GM21447 (cell line): ENCODE results near the gene UQCRFS1.
"Not testable (repeated sequence)": the region's sequence is repeated elsewhere in the genome, so short reads cannot be mapped to it uniquely, and the experiment has no call there.

Source experiments
- ATAC-seq: cut with Tn5 transposase; IDR thresholded peaks from one replicate; pipeline ENCODE4 v1.9.1; 2021; ENCODE audit not compliant: unreplicated experiment

The UQCRFS1 gene

DNA sequence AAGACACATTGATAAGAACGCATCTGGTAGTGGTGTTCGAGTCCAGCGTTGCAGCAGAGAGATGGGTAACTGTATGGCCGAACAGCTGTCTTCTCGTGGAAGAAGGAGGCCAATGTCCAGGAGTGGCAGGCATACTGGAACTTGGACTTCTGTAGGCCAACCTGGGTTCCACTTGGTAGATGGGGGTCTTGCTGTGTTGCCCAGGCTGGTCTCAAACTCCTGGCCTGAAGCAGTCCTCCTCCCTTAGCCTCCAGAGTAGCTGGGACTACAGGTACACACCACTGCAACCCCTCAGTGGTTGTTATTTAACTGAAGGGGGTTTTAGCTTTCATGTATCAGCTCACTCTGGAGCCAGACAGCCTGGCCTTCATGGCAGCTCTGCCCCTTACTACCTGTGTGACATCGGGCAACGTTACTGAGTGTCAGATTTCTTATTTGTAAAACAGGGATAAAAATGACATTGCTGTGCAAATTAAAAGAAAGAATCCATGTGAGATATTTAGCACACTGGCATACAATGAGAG lies 2.4 kb upstream of the UQCRFS1 start:
- no peak for ATAC-seq

DNA sequence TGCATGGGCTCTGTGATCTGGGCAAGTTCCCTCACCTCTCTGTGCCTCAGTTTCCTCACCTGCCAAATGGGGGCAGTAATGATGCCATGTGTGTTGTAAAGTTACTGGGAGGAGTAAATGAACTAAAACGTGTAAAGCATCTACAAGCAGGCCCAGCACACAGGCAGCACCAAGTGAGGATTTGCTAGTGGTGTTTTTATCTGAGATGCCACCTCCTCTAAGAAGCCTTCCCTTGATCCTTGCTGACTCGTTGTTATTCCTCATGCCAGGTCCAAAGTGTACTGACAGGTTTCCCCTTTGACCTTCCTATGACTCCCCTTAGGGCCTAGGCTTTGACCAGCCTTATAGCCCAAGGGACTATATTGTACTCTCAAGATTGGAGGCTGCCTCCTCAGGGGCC lies 1.5 kb upstream of the UQCRFS1 start:
- no peak for ATAC-seq

DNA sequence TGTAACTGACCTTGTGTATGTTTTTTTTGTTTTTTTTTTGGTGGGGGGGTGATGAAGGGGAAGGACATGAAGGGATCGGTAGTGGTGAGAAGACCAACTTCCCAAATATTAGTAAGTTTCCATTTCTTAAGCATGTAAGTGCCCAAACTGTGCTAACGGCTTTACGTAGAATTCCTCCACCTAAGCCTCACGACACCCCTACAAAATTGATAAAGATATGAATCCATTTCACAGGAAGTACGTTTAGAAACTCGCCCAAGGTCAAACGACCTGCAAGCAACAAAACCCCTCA lies 649 bp downstream of the UQCRFS1 start:
- ATAC-seq, result no peak

DNA sequence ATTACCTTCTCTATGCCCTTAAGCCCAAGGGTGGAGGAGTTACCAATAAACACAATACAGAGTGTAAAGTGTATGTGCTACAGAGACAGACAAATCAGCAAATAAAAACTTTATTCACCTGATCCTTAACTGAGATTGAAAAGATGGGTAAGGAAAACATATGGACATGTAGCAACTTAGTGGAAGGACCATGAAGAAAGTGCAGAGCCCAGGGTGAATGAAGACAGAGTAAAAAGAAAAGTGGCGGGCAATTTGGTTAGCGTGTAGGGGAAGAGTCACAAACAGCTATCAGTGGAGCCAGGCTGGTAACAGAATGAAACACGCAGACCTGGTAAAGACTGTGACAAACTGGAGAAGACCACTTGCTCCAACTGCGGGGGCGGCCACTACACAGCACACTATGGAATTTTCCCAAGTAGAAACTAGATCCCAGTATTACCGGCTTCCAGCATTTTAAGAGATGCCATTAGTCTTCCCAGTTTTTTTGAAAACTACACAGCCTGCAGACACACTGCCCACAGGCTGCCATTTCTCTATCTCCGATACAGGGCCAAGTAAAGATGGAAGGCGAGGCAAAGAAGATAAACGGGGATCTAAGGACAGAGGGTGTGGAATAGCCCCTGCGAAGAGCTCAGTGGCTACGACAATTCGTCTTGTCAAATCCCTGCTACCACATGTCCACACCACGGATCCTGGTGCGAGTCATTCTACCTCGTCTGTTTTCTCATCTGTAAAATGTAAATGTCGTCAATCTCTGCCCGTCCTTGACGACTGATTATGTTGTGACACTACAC lies 1.2 kb downstream of the UQCRFS1 start:
- ATAC-seq, result no peak

DNA sequence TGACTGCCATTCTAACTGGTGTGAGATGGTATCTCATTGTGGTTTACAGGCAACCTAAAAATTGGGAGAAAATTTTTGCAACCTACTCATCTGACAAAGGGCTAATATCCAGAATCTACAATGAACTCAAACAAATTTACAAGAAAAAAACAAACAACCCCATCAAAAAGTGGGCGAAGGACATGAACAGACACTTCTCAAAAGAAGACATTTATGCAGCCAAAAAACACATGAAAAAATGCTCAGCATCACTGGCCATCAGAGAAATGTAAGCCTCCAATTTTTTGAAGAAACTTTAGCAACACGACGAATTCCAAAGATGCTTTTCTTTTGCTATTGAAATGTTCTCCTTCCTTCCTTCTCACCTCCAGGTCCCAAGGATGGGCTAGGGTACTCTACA lies 1.9 kb downstream of the UQCRFS1 start:
- ATAC-seq, result not testable (repeated sequence)

DNA sequence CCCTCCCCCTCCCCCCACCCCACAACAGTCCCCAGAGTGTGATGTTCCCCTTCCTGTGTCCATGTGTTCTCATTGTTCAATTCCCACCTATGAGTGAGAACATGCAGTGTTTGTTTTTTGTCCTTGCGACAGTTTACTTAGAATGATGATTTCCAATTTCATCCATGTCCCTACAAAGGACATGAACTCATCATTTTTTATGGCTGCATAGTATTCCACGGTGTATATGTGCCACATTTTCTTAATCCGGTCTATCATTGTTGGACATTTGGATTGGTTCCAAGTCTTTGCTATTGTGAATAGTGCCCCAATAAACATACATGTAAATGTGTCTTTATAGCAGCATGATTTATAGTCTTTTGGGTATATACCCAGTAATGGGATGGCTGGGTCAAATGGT lies 2.4 kb downstream of the UQCRFS1 start:
- ATAC-seq, result not testable (repeated sequence)

DNA sequence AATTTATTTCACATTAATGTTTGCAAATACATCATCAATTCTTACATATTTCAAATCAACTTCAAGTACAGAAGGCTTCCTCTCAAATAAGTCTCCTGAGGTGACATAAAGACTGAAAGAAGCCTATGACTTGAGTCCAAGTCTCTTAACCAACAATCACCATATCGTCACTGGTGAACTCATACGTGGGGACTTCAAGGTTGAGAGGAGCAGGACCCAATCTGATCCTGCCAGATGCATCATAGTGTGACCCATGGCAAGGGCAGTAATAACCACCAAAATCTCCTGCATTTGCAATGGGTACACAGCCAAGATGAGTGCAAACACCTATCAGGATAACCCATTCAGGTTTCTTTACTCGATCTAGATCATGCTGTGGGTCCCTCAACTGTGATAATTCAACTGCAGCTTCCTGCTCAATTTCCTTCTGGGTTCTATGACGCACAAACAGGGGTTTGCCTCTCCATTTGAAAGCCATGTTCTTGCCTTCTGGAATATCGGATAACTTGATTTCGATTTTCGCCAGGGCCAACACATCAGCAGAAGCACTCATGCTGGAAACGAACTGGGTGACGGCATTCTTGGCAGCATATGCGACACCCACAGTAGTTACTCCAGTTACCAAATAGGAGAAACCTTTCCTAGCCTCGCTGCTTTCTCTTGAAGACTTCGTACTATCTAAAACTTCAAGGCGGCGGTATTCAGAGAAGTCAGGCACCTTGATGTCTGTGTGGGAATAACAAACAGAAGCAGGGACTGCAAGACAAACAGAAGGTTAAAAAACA lies 5.4 kb downstream of the UQCRFS1 start:
- not testable (repeated sequence) for ATAC-seq

DNA sequence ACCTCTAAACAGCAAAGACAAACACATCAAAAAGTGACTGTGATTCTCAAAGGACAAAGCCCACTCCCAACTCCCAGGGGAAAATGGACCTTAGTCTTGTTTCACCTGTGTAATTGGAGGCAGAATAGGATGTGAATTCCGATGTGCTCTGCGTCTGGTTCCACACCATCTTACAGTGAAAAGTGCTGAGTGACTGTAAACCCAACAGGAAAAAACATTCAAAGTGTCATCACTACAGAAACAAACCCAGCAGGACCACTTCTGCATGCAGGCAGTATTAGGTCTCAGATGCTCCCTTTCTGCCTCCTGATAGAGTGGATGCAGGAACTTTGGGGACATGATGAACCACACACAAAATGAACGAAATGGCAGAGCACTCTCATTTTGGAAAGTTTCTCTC lies 6.5 kb downstream of the UQCRFS1 start:
- ATAC-seq, result no peak

DNA sequence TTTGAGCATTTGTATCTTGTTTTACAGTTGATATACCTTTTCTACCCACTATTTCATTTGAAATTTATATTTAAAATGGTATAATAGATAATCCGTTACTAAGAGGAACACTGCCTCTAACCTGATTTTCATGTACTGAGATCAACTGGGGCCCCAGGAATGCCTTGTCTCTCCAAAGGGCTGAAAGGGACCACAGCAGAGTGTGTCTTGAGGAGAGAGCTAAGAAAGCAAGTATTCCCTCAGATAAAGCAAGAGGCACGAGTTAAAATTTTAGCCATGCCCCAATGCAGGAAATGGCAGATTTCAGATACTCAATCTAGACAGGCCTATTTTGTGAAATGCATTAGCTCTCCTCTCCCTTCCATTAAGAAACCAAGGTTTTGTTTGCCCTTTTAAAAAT lies 10.7 kb downstream of the UQCRFS1 start:
- ATAC-seq, result no peak

DNA sequence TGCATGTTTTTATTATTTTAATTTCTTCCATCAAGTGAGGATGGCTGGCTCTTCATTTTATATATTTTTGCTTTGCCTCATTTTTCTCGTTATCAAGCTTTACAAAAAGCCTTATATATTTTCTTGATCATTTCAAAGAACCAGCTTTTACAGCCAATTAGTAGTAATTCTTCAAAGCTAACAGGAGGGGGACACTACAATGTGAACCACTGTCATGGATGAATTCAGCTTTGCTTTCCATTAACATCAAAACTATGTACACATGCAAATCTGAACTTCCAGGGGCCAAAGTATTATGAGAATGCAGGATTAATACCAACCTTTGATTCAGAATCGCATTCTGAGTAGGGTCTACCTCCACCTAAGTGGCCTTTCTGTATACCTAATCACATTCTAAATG lies 11.1 kb downstream of the UQCRFS1 start:
- no peak for ATAC-seq

DNA sequence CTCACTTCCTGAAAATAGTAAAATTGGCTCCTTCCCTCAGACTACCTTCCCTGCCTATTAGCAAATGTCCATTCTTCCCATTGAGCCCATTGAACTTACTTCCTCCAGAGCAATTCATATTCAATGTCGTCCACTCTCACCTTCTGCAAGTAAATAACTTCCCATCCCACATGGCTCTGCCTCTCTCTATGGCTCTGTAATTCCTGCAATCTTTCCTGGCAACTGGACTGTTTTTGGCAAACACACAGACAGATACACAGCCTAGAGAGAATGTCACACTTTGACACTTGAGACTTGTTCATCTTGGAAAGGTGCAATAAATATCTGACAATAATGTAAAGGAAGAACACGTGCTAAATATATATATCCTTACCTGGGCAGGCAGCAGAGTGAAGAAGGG lies 18.3 kb downstream of the UQCRFS1 start:
- no peak for ATAC-seq

DNA sequence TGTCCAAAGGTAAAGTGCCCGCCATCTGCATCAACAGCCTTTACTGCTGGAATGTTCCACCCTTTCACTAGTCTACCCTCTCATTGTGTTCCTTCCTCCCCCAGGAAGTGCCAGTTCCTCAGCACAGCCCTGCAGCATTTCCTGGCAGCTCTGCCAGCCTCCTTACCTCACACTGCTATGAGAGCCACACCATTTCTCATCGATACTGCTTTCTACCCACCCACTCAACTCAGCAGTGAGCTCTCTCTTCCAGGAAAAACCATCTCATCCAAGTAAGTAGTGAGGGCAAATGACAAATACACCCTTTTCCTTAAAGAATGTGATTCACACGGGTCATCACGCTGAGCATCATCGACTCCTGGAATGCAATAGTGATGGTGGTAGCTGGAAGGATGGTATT lies 19.8 kb downstream of the UQCRFS1 start:
- ATAC-seq, result no peak

DNA sequence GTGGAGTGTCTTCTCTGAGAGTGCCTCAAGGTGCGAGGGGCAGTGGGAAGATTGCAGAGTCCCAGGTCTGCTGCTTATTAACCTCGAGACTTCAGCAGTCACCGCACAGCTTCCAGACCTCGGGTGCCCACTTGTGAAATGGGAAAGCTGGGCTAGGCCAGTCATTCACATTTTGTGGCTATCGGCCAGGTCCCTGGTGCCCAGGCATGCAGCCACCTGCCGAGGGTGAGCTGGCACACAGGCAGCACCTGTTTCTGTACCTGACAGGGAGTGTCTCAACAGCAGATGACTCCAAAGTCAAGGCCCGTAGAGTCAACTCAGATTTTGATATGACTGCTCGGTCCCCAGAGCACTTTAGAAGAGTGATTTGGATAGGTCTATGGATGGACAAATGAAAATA lies 21.9 kb downstream of the UQCRFS1 start:
- ATAC-seq, result no peak

DNA sequence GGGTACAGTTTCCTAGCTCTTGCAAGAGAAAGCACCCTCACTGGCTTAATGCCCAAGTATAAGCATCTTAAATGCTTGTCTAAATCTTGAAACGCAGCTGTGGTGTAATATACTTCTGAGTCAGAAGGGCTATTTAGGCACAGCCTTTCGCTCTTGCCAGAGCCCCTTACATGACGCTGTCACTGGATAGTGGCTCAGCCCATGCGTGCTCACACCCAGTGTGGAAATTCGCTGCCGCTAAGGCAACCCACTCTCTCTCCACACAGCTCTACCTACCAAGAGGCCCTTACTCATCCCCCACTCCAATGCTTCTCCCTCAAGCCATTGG lies 24.0 kb downstream of the UQCRFS1 start:
- no peak for ATAC-seq

DNA sequence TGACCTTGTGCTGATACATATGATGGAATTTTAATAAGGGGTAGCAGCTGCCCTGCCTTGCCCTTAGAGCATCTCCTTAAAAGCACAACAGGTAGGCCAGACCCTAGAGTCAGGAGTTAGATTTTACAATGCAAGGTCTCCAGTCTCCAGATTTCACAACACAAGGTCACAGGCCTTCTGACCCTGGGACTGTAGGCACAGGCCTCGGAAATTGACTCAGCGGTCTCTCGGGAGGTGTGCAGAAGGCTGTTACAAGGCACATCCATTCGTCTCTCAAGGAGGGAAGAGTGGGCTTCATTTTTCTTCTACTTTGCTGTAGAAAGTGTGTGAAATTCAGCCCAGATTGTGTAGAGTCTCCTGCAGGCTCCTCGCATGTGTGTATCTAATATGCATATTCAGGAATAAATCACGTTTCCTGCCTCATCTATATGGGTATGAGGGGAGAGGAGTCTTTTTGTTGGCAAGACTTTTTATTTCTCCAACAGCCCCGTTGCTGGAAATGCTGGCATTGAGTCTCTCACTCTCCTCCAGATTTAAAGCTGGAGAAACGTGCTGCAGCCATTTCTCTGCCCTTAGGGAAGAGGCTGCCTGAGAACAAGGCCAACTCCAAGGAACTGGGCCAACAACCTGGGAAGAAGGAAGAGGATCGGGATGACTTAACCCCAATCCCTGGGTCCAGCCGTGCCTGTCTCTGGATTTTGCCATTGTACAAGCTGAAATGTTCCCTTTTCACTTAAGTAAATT lies 24.5 kb downstream of the UQCRFS1 start:
- ATAC-seq, result no peak

DNA sequence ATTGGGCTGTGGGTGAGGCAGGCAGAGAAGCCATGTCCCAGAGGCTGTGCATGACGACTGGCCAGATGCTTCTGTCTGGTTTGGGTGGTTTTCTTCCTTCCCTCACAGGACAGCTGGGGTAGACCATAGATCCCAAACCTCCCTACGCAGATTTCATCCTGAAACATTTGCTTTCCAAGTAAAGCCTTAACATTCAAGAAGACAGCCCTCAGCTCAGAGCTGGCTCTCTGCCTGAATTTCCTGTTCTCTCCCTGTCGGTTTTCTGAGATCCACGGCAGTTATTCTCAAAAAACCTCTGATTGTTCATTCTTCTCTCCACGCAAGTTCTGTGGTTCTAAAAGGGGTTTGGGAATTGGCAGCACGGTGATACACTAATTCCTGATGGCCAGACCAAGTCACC lies 25.3 kb downstream of the UQCRFS1 start:
- ATAC-seq, result no peak

DNA sequence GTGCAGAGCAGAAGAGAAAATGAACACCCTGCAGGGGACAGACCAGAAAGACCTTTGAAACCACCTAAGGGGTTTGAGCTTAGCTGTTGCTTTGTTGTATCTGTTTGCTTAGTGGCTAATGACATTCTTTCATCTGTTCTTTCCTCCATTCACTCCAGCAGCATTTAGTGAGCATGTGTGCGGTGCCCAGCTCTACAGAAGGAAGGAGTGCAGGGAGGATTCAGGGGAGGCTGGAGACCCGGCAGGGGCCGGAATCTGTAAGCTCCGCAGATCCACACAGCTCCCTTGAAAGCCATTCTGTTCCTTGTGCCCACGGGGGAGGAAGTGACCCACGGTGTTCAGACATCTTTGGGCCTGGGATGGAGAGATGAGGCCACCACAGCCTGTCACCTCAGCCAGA lies 27.5 kb downstream of the UQCRFS1 start:
- no peak for ATAC-seq

DNA sequence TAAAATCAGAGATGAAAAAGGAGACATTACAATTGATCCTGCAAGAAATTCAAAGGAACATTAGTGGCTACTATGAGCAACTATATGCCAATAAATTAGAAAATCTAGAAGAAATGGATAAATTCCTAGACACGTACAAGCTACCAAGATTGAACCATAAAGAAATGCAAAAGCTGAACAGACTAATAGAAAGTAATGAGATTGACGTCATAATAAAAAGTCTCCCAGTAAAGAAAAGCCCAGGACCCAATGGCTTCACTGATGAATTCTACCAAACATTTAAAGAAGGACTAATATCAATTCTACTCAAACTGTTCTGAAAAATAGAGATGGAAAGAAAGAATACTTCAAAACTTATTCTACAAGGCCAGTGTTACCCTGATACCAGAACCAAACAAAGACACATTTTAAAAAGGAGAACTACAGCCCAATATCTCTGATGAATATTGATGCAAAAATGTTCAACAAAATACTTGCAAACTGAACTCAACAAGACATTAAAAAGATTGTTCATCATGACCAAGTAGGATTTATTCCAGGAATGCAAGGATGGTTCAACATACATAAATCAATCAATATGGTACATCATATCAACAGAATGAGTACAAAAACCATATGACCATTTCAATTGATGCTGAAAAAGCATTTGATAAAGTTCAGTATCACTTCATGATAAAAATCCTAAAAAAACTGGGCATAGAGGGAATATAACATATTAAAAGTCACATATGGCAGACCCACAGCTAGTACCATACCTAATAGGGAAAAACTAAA lies 35.8 kb downstream of the UQCRFS1 start:
- ATAC-seq, result no peak

DNA sequence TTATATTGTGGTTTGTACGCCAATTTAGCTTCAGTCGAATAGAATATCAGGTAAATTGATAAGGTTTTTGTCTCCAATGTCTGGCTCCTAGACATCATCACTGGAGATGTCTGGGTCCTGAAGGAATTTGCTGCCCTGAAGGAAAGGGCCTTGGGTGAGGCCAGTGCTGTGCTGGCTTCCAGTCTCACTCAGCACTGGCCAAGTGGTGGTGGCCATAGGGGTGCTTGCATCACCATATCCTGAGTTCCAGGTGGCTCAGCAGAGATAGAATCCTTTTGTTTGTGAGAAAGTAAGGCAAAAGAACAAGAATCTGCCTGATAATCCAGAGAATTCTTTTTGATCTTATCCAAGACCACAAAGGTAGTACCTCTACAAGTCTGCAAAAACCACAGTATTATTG lies 39.1 kb downstream of the UQCRFS1 start:
- no peak for ATAC-seq

DNA sequence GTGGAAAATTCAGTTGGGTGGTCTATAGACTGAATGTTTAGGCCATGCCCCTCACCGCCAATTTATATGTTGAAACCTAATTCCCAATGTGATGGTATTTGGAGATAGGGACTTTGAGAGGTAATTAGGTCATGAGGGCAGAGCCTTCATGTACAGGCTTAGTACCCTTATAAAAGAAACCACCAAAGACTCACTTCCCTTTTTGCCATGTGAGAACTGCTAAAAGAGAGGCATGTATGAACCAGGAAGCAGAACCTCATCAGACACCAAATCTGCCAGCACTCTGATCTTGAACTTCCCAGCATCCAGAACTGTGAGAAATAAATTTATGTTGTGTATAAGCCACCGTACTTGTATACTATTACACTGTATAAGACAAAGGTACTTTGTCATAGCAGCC lies 40.6 kb downstream of the UQCRFS1 start:
- ATAC-seq, result no peak

DNA sequence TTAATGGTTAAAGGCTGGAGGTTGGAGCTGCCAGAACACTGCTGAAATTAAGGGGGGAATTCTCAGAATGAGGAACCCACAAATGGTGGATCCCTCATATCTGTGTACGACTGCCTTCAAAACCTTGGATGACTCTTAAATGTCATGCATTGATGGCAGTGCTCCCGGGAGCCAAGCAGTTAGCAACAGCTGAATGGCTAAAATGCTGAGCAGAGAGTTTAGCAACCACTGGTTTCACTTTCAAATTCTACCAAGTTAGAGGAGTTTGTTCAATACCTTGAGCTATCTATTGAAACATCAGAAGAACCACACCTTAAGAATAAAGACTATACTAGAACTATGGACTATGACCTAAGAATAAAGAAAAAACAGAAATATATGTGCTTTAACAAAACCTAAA lies 41.4 kb downstream of the UQCRFS1 start:
- ATAC-seq, result no peak
